Raji (cell line): Measurements from ENCODE around the gene GPR55.

Experiments used
- POLR2A ChIP-seq: IDR thresholded peaks from 2 replicates; pipeline ENCODE4 v1.6.1; 2011; ENCODE audit warnings: low read depth, low read length, control low read depth; ENCODE audit not compliant: insufficient read depth

Gene GPR55

DNA sequence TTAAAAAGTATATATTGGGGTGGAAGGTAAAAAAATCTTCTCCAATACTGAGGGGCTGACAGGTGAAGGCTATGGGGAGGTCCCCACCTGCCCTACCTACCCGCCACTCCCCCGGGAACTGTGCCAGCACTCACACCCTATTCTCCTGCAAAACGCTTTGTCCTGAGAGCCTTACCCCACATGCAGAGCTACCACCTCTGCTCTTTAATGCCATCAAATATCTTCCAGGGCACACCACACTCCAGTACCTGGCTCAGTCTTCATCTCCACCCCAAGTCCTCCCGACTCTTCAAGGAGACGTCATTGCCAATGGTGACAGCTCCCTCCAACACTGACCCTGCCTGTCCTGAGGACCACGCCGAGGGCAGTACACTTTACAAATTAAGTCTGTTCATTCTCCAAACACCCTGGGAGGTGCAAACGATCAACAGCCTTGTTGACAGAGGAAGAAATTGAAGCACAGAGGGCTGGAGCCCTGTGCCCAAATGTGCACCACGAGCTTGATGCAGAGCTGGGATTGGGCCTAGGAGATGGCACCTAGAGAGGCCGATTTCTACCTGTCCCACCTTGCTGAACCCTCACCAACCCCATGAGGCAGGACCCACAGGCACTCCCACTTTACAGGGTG, 6.0 kb upstream of the GPR55 start:
- no peak for TF ChIP-seq POLR2A

DNA sequence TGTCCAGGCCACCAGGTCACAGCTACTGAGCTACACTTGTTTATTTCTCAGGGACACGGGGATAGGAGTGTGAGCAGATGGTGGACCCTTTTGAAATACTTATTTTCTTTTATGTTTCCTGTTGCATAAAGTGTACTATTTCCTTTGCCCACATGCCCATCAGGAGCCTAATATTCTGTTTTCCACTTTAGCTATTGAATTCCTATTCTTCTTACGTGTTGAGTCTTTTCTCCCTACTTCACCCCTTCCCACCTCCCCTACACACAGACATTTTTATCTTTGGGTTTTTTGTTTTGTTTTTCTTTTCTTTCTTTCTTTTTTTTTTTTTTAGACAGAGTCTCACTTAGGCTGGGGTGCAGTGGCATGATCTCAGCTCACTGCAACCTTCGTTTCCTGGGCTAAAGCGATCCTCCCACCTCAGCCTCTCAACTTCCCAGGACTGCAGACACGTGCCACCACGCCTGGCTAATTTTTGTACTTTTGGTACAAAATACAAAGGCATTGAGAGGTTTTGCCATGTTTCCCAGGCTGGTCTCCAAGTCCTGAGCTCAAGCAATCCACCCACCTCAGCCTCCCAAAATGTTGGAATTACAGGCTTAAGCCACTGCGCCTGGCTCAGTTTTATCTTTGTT, 5.2 kb upstream of the GPR55 start:
- no peak for TF ChIP-seq POLR2A

DNA sequence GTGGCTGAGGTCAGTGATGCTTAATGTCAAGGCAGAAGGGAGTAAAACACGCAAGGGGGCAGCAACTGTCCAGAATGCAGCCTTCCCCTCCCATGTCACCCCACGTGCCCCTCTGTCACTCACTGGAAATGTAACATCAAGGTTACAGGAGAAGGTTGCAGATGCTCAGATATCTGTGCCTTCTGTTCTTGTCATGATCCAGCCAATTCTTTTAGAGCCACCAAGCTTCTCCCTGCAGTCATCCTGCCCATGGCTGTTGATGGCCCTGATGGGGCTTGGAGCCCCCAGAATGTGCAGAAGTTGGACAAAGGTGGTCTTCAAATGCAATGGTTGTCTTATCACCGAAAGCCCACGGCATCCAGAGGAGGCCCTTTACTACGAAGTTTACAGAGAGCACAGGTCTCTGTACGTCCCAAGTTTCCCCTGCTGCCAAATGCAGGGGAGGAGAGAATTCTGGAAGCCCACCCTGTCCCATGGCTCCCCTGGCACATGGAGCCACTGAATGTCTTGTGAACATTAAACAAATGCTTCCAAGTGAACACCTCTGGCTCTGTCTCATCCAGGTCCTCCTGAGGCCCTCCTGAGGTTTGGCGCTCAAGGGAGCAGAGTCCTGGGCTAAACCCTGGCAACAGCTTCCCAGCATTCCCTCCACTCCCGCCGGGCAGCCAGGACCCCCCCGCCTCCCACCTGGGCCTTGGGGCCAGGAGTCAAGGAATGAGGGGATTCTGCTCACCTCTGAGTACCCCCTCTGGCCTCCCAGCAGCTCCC, 4.5 kb upstream of the GPR55 start:
- no peak for TF ChIP-seq POLR2A

DNA sequence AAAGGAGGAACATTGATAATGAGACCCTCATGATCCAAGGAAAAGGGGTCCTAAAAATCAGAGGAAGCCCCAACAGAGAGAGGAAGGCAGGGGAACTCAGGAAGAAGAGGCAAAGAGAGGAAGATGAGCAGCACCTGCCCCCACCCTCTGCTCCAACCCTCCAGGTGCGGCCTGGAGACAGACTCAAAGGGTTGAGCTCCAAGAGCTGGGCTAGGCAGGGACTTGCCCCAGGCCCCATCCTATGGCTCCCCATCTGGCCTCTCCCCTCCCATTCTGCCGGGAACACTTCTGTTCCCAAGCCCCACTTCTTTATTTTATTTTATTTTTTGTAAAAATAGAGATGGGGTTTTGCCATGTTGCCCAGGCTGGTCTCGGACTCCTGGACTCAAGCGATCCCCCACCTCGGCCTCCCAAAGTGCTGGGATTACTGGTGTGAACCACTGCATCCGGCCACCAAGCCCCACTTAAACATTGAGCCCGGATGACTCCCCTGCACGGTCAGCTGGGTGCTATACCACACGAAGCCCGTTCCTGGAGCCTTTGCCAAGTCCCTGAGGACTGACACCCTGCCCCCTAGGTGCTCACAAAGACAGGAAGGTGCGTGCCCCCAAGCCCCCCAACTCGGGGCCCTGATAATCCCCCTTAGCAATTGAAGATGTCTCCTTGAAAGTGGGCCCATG, 3.8 kb upstream of the GPR55 start:
- TF ChIP-seq POLR2A, result no peak

DNA sequence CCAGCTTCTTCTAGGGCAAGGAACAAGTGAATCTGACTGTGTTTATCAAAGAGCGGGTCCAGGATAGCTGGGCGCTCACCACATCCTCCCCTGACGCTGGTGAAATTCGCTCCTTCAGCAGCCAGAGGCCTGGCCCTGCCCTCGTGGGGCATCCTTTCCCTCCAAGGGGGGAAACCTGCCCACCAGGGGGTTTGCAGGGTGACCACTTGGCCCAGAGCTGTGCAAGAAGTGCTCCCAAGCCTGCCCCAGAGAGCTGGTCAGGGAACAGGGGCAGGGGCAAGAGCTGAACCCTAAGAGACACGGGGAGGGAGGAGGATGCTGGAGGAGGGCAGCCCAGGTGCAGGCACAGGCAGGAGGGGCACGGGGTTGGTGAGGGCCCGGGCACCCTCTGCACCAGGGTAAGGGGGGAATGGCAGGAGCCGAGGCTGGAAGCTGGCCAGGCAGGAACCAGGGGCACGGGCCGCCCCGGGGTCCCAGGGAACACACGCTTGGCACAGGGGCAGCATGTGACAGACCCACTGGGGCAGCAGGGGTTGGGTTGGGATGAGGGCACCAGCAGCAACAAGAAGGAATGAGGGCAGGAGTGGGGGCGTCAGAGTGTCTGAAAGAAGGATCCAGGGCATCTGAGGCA, 2.8 kb upstream of the GPR55 start:
- no peak for TF ChIP-seq POLR2A

DNA sequence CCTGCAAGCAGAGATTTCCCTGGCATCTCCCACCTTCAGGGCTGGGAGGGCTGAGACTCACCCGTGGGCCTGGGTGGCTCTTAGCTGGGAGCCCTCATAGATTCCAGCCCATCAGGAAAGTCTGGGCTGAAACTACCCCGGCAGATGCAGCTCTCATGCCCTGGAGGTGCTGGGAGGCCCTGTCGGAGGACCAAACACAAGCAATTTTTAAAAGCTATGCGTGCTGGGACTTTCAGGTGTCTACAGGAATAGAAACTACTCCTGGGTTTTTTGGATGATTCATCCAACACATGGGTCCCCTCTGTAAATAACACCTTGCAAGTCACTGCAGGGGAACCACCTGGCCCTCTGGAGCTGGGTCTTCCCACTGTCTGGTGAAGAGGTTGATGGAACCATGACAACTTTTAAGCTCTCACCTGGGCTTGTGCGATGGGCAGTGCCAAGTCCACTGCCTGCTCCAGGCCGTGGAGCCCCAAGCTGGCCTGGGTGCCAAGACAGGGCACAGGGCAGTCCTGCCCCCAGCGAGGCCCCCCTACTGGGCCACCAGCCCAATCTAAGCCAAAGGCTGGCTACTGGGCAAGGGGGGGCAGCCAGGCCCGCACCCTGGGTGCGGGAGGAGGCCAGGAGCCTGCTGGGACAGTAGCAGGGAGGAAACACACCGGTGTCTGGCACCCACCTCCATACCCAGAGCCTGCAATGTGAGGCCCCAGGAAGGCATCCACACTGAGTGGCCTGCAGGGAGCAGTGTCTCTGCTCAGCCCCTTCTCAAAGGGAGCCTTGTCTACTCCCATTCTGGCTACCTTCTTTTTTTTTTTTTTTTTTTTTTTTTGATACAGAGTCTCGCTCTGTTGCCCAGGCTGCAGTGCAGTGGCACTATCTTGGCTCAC, 1.1 kb upstream of the GPR55 start:
- no peak for TF ChIP-seq POLR2A

DNA sequence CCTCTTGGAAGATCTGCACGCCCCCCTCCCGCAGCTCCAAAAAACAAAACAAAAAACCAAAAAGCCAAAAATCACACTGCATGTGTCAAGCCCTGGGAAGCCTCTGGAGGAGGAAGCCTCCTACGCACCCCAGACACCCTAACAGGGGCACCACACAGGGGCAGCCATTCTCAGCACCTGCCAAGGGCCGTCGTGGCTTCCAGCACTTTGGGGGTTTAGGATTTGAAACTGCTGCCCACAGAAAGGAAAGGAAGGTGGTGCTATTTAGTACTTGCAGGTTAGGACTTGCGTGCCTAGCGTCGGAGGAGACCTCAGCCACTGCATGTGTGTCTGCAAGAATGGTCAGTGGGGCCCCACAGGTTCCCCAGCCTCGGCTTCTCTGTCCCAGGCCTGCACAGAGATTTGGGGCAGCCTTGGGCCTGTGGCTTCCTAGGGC, 419 bp upstream of the GPR55 start:
- TF ChIP-seq POLR2A, result no peak

DNA sequence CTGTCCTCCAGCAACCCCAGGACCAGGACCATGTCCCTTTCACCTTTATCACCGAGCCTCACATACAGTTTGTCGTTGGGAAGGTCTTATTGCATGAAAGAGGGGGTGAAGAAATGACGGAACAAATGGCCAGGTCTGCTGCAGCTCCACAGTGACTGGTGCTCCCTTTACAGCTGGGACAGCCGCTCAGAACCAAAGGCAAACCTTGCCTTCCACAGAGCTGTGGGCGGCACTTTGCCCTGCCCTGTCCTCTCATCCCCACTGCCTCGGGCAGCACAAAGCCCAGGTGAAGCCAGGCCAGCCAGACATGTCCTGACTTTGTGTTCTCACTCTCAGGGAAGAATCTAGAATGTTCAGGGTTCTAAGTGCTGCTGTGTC, 961 bp downstream of the GPR55 start:
- no peak for TF ChIP-seq POLR2A

DNA sequence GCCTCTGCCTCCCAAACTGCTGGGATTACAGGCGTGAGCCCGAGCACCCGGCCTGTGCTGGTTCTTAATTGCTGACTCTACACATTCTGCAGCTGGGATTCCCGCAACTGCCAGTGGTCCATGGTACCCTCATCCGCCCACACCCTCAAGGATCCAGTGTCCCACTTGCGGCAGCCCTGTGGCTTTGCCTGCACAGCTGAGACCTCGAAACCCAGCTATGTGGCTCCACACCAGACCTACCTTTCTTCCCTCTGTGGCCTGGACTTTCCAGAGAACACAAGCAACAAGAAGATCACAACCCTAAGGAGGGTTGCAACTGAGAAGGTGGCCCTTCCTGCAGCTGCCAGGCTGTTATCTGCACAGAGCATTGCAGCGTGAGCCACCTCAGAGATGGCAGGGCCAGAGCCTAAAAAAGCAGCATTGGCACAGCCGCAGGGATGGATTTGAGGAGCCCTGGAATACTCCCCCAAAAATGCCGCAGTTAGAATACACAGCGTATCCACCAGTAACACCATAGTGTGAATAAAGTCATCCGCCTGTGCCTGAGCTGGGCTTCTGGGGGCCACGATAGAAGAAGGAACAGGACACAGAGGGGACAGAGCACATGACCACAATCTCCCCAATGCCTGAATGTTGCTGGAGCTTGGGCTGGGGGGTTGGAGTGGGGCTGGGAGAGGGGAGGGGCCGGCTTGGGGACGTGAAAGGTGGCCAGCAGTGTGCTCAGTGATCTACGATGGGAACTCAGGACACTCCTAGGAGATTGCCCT, 1.9 kb downstream of the GPR55 start:
- no peak for TF ChIP-seq POLR2A

DNA sequence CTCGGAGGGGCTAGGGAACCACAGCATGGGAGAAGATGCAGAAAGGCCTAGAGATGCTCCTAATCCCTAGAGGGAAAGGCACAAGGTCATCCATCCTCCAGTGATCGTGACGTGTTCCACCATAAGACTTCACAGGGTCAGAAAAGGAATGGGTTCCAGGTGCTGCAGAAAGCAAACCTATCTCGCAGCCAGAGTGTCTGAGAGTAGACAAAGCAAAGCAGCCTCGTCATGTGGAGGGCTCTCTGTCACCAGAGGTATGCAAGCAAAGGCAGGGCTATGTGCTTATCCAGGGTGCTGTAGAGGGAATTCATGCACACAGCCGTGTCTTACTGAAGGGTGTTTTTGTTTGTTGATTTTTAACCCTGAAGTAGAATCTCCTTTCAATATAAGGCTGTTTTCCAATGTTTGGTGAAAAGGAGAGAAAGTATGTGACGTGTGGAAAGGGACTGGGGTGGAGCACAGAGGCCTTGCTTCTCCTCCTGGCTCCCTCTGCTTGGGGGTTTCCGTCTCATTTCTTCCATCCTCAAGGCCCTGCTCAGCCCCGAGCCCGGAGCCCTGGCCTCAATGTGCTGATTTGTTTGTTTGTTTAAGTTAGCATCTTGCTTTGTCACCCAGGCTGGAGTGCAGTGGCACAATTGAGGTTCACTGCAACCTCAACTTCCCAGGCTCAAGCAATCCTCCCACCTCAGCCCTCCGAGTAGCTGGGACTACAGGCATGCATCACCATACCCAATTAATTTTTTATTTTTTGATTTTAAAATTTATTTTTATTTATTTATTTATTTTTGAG, 3.0 kb downstream of the GPR55 start:
- no peak for TF ChIP-seq POLR2A

DNA sequence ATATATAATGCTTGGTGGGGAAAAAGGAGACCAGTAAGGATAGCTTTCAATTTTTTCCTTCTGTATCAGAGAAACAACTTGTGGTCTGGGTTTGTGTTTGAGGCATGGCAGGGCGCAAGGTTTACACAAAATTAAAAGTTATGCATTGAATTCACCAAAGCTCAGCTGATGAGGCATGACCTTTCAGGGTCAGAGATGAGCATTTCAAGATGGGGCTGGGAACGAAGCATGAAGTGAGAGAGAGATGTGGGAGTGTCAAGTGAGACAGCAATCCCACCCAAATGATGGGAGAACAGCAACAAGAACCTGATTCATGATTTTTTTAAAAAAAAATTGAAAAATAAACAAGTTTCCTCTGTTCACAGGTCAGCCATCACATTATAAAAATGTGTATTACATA, 4.9 kb downstream of the GPR55 start:
- TF ChIP-seq POLR2A, result no peak

DNA sequence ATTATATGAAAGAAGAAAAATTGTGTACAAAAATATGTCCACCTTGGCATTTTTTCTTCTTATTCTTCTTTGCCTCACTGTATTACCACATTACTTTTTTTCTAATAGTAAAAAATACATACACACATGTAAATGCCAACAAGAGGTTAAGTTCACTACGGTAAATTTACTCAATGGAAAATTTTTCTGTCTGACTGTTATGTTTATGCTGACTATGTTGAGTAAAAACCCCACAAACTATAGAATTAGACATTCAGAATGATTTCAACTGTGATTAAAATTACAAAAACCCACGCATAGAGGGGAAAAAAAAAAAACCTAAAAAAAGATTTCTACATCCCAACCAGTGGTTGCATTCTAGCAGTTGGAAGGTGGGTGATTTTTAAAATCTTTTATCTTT, 5.4 kb downstream of the GPR55 start:
- TF ChIP-seq POLR2A, result no peak

DNA sequence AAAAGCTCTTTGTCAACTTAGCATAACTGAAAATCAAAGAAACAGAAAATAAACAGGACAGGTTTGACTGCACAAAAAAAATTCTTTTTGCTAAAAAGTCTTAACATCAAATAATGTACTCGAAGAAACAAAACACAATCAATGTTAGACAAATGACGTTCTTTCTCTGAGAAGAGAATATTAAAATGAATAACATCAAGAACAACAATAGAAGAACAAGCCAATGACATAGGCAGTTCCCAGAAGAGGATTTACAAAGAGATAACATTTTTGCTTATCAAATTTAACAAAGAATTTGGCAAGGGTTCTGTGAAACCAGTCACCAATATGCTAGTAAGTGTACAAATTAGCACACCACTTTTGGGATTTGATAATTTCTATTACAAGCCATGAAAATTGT, 5.8 kb downstream of the GPR55 start:
- no peak for TF ChIP-seq POLR2A
